HepG2 (cell line): ENCODE results near the gene TTC39C. TPM values are rescaled to one million over a fixed set of nuclear protein-coding genes. Genes with fewer than 3 reads are reported as not detected.

ENCODE experiments used
- HCFC1 ChIP-seq: fragments of 150-350 bp; IDR thresholded peaks from 2 replicates; pipeline ENCODE4 v1.6.1; 2014; ENCODE audit warnings: low read depth, low read length
- IKZF1 ChIP-seq: fragments of 450-650 bp; IDR thresholded peaks from 2 replicates; pipeline ENCODE4 v1.7.1; 2016
- KDM6A ChIP-seq: IDR thresholded peaks from 2 replicates; pipeline ENCODE4 v1.6.1; 2016; ENCODE audit warnings: low read depth
- KLF6 ChIP-seq: IDR thresholded peaks from 2 replicates; pipeline ENCODE4 v1.8.0; 2016; ENCODE audit warnings: missing biosample characterization, missing genetic modification reagents
- MATR3 ChIP-seq: sonication (generic); formaldehyde crosslinking; IDR thresholded peaks from 2 replicates; pipeline ENCODE4 v1.4.0; 2020; ENCODE audit warnings: missing genetic modification reagents
- MTF1 ChIP-seq: sonication (generic); formaldehyde crosslinking; IDR thresholded peaks from 2 replicates; pipeline ENCODE4 v1.5.0; 2020; ENCODE audit warnings: missing genetic modification reagents
- NFYC ChIP-seq: IDR thresholded peaks from 2 replicates; pipeline ENCODE4 v1.6.1; 2016; ENCODE audit warnings: missing genetic modification reagents, missing compliant biosample characterization
- SATB2 ChIP-seq: sonication (generic); formaldehyde crosslinking; IDR thresholded peaks from 2 replicates; pipeline ENCODE4 v1.5.0; 2020; ENCODE audit warnings: missing genetic modification reagents
- SSRP1 ChIP-seq: IDR thresholded peaks from 2 replicates; pipeline ENCODE4 v1.6.1; 2016; ENCODE audit warnings: control low read depth
- ZNF292 ChIP-seq: sonication (generic); formaldehyde crosslinking; IDR thresholded peaks from 2 replicates; pipeline ENCODE4 v1.8.1; 2022; ENCODE audit warnings: mild to moderate bottlenecking, low read depth, missing genetic modification reagents, borderline replicate concordance
- ZNF337 ChIP-seq: sonication (generic); formaldehyde crosslinking; IDR thresholded peaks from 2 replicates; pipeline ENCODE4 v1.5.1; 2020; ENCODE audit warnings: missing genetic modification reagents, low read depth, mild to moderate bottlenecking, borderline replicate concordance
- ZNF484 ChIP-seq: sonication (generic); formaldehyde crosslinking; IDR thresholded peaks from 2 replicates; pipeline ENCODE4 v1.5.1; 2020; ENCODE audit warnings: mild to moderate bottlenecking, low read depth, missing genetic modification reagents, borderline replicate concordance
- ZNF546 ChIP-seq: sonication (generic); formaldehyde crosslinking; conservative IDR thresholded peaks from 2 replicates; pipeline ENCODE4 v1.8.1; 2023; ENCODE audit warnings: mild to moderate bottlenecking, missing genetic modification reagents
- ZNF672 ChIP-seq: sonication (generic); formaldehyde crosslinking; IDR thresholded peaks from 2 replicates; pipeline ENCODE4 v1.8.1; 2022; ENCODE audit warnings: missing genetic modification reagents
- ZNF737 ChIP-seq: sonication (generic); formaldehyde crosslinking; IDR thresholded peaks from 2 replicates; pipeline ENCODE4 v1.5.0; 2020; ENCODE audit warnings: missing genetic modification reagents, mild to moderate bottlenecking, borderline replicate concordance
- ZNF746 ChIP-seq: sonication (generic); formaldehyde crosslinking; IDR thresholded peaks from 2 replicates; pipeline ENCODE4 v1.8.0; 2022; ENCODE audit warnings: mild to moderate bottlenecking, missing genetic modification reagents
- polyA plus RNA-seq, 8 experiments: library from polyadenylated mRNA; depleted of rRNA in 3 of 8; stranded (reverse) in 7 of 8; unstranded in 1 of 8; fragments of >200 nt; fragmentation: Illumina TruSeq in 4 of 8; extraction: Trizol in 4 of 8; gene quantifications; 2 replicates each; pipeline versions ENCODE4 v1.2.1 to v1.2.3, GENCODE V29; 2011 to 2016; ENCODE audit warnings: low read depth in 4 of 8, missing spikeins in 1 of 8, mixed read lengths in 1 of 8; ENCODE audit not compliant: insufficient read depth in 1 of 8
- total RNA-seq, 5 experiments: library from RNA; depleted of rRNA; stranded (reverse); fragments of >200 nt; fragmentation: Illumina TruSeq; extraction: Trizol; gene quantifications; 2 replicates each; pipeline ENCODE4 v1.2.3, GENCODE V29; 2016; ENCODE audit warnings: low read depth in 1 of 5
- TF ChIP-seq, protein P1 (sequence below): sonication (generic); formaldehyde crosslinking; IDR thresholded peaks from 2 replicates; pipeline ENCODE4 v1.8.0; 2022; ENCODE audit warnings: missing genetic modification reagents, mild to moderate bottlenecking, borderline replicate concordance
- TF ChIP-seq, protein P2 (sequence below): sonication (generic); formaldehyde crosslinking; IDR thresholded peaks from 2 replicates; pipeline ENCODE4 v1.4.0; 2020; ENCODE audit warnings: mild to moderate bottlenecking, missing genetic modification reagents
- TF ChIP-seq, protein P3 (sequence below): sonication (generic); formaldehyde crosslinking; IDR thresholded peaks from 2 replicates; pipeline ENCODE4 v1.4.0; 2020; ENCODE audit warnings: mild to moderate bottlenecking, missing genetic modification reagents
- TF ChIP-seq, protein P4 (sequence below): sonication (generic); formaldehyde crosslinking; IDR thresholded peaks from 2 replicates; pipeline ENCODE4 v1.4.0; 2020; ENCODE audit warnings: missing genetic modification reagents
- TF ChIP-seq, protein P5 (sequence below): sonication (generic); formaldehyde crosslinking; IDR thresholded peaks from 2 replicates; pipeline ENCODE4 v1.5.0; 2020; ENCODE audit warnings: missing genetic modification reagents
- TF ChIP-seq, protein P6 (sequence below): IDR thresholded peaks from 2 replicates; pipeline ENCODE4 v1.6.1; 2018; ENCODE audit warnings: missing genetic modification reagents, mild to moderate bottlenecking, missing compliant biosample characterization
- TF ChIP-seq, protein P7 (sequence below): sonication (generic); formaldehyde crosslinking; IDR thresholded peaks from 2 replicates; pipeline ENCODE4 v1.5.0; 2020; ENCODE audit warnings: mild to moderate bottlenecking, missing genetic modification reagents, moderate library complexity

Gene TTC39C
- total and polyA plus RNA-seq, 2 of the 13 experiments (the other 11 are each of a cell fraction or from before 2014, with no cell fraction given), result 19.1 to 25.9 TPM

DNA sequence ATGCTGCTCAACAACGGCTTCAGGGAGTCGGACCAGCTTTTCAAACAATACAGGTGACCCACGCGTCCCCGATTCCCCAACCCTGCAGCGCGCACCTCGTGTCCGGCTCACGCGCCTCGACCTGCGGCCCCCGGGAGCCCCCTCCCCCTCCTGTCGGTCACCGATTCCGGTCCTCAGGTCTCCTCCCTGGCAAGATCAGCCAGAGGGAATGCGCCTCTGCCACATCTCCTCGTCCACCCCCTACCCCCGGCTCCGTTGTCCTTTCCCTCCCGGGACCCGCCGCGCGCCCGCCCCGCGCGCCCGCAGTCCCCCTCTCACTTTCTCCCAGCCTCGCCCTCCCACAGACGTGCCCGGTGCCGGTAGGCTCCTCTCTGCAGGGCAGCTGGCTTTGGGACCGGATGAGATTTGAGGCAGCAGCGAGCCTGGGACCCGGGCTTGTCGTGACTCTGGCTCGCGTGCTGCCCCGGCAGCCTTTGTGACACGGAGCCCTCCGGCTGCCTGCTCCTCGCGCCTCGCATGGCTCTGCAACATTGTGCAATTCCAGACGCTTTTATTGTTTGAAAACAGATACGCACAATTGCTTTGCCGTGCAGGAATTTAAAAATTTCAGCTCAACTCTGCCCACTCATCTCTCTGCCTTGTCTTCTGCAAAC, 558 bp downstream of the TTC39C start (continued):
- TF ChIP-seq, protein P1, sequence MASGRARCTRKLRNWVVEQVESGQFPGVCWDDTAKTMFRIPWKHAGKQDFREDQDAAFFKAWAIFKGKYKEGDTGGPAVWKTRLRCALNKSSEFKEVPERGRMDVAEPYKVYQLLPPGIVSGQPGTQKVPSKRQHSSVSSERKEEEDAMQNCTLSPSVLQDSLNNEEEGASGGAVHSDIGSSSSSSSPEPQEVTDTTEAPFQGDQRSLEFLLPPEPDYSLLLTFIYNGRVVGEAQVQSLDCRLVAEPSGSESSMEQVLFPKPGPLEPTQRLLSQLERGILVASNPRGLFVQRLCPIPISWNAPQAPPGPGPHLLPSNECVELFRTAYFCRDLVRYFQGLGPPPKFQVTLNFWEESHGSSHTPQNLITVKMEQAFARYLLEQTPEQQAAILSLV (CRISPR knock-in tag), result no peak
- no peak for TF ChIP-seq ZNF672 (CRISPR knock-in tag)
- TF ChIP-seq KDM6A (CRISPR knock-in tag), result no peak
- TF ChIP-seq ZNF337, result no peak
- TF ChIP-seq, protein P2, sequence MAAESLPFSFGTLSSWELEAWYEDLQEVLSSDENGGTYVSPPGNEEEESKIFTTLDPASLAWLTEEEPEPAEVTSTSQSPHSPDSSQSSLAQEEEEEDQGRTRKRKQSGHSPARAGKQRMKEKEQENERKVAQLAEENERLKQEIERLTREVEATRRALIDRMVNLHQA (CRISPR knock-in tag), result no peak
- TF ChIP-seq, protein P3, sequence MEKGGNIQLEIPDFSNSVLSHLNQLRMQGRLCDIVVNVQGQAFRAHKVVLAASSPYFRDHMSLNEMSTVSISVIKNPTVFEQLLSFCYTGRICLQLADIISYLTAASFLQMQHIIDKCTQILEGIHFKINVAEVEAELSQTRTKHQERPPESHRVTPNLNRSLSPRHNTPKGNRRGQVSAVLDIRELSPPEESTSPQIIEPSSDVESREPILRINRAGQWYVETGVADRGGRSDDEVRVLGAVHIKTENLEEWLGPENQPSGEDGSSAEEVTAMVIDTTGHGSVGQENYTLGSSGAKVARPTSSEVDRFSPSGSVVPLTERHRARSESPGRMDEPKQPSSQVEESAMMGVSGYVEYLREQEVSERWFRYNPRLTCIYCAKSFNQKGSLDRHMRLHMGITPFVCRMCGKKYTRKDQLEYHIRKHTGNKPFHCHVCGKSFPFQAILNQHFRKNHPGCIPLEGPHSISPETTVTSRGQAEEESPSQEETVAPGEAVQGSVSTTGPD (CRISPR knock-in tag), result no peak
- TF ChIP-seq, protein P4, sequence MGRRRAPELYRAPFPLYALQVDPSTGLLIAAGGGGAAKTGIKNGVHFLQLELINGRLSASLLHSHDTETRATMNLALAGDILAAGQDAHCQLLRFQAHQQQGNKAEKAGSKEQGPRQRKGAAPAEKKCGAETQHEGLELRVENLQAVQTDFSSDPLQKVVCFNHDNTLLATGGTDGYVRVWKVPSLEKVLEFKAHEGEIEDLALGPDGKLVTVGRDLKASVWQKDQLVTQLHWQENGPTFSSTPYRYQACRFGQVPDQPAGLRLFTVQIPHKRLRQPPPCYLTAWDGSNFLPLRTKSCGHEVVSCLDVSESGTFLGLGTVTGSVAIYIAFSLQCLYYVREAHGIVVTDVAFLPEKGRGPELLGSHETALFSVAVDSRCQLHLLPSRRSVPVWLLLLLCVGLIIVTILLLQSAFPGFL (CRISPR knock-in tag), result no peak
- TF ChIP-seq MATR3 (CRISPR knock-in tag), result no peak
- TF ChIP-seq ZNF546 (CRISPR knock-in tag), result no peak
- TF ChIP-seq HCFC1, result no peak
- TF ChIP-seq ZNF737 (CRISPR knock-in tag), result no peak
- TF ChIP-seq, protein P5, sequence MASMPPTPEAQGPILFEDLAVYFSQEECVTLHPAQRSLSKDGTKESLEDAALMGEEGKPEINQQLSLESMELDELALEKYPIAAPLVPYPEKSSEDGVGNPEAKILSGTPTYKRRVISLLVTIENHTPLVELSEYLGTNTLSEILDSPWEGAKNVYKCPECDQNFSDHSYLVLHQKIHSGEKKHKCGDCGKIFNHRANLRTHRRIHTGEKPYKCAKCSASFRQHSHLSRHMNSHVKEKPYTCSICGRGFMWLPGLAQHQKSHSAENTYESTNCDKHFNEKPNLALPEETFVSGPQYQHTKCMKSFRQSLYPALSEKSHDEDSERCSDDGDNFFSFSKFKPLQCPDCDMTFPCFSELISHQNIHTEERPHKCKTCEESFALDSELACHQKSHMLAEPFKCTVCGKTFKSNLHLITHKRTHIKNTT (CRISPR knock-in tag), result no peak
- no peak for TF ChIP-seq MTF1 (CRISPR knock-in tag)
- TF ChIP-seq ZNF746 (CRISPR knock-in tag), result no peak
- no peak for TF ChIP-seq KLF6 (CRISPR knock-in tag)
- TF ChIP-seq, protein P6, sequence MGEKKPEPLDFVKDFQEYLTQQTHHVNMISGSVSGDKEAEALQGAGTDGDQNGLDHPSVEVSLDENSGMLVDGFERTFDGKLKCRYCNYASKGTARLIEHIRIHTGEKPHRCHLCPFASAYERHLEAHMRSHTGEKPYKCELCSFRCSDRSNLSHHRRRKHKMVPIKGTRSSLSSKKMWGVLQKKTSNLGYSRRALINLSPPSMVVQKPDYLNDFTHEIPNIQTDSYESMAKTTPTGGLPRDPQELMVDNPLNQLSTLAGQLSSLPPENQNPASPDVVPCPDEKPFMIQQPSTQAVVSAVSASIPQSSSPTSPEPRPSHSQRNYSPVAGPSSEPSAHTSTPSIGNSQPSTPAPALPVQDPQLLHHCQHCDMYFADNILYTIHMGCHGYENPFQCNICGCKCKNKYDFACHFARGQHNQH, result no peak
- TF ChIP-seq ZNF484 (CRISPR knock-in tag), result no peak
- no peak for TF ChIP-seq ZNF292 (CRISPR knock-in tag)
- TF ChIP-seq SATB2 (CRISPR knock-in tag), result no peak
- no peak for TF ChIP-seq IKZF1
- TF ChIP-seq NFYC (CRISPR knock-in tag), result no peak
- no peak for TF ChIP-seq SSRP1
- TF ChIP-seq, protein P7, sequence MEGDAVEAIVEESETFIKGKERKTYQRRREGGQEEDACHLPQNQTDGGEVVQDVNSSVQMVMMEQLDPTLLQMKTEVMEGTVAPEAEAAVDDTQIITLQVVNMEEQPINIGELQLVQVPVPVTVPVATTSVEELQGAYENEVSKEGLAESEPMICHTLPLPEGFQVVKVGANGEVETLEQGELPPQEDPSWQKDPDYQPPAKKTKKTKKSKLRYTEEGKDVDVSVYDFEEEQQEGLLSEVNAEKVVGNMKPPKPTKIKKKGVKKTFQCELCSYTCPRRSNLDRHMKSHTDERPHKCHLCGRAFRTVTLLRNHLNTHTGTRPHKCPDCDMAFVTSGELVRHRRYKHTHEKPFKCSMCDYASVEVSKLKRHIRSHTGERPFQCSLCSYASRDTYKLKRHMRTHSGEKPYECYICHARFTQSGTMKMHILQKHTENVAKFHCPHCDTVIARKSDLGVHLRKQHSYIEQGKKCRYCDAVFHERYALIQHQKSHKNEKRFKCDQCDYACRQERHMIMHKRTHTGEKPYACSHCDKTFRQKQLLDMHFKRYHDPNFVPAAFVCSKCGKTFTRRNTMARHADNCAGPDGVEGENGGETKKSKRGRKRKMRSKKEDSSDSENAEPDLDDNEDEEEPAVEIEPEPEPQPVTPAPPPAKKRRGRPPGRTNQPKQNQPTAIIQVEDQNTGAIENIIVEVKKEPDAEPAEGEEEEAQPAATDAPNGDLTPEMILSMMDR, result no peak
